HG03571 (cell line): Measurements from ENCODE around the gene S100PBP.

Experiments used
- ATAC-seq: cut with Tn5 transposase; IDR thresholded peaks from one replicate; pipeline ENCODE4 v1.9.1; 2021; ENCODE audit not compliant: unreplicated experiment

The S100PBP gene

DNA sequence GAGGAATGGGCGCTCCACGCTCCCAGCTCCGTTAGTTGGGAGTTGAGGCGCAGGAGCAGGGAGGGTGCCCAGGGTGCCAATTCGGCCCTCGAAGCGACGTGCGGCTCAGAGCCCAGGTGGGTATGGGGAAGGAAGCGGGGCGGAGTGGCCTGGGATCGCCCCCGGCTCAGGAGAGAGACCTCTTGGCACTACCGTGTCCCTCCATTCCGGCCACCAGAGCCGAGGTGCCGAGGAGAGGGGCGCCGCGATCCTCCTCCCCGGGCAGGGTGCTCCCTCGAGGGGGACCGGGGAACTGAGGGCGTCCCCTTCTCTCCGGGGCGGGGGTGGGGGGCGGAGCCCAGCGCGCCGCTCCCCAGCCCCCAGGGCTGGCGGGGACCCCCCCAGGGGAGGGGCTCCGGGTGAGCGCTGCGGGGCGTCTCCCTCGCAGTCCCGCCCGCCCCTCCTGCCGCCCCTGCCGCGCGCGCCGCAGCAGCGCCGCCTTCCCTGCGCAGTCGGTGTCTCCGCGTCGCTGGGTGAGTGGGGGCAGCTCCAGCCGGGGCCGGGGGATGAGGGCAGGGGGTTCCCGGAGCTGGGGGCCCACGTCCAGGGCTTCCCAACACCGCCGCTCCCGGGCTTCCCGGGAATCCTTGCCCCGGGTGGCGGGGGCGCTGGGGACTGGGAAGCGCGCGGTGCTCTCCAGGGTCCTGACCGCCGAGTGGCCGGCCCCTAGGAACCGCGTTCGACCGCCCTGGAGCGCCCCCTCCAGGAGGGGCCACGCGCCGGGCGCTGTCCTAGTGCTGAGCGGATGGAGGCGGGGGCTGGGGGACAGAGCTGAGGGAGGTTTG is 68.8 kb downstream of the S100PBP start, which contains the start of gene HPCA:
TSS of gene HPCA (plus strand) at position 488 of the 824 bp plus-strand sequence. CDS start 2,408 bp downstream, outside the sequence.
- no peak for ATAC-seq

DNA sequence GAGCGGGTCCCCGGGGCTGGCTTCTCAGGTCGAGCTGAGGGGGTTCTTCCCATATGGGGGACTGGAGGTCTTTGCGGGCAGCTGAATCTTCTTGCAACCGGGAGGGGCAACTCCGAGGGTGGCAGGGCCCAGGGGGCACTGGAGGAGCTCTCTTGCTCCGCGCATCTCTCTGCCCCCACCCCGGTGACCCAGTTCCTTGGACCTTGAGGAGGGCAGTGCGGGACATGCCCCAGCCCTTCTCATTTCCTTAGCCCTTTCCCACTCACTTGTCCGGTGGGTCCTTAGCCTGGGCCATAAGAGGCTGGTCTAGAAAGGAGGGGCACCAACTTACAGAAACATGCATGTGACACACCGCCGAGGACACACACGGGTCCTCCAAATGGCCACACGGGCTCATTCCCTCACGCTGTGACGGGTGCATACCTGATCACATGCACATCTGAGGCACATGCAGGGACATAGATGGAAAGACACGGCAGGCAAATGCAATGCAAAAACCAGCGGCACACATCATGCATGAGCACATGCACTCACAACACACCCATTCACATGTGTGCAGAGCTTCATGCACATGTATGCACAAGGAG is 69.5 kb downstream of the S100PBP start:
- ATAC-seq = no peak

DNA sequence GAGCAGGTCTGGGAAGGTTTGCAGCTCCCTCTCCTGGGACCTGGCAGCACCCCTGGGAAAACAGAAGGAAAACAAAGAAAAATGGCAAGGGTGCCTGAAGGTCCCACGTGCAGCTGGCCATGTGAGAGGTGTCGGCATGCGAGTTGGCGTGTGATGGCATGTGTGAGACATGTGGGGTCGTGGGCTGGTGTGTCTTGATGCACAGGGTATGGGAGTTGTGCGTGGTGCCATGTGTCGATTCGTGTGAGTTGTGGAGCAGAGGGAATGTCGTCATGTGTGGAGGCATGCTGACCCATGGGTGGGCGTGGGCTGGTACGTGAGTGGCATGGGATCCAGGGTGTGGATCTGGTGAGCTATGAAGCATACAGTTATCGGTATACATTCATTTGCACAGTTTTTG is 70.2 kb downstream of the S100PBP start:
- ATAC-seq = no peak

DNA sequence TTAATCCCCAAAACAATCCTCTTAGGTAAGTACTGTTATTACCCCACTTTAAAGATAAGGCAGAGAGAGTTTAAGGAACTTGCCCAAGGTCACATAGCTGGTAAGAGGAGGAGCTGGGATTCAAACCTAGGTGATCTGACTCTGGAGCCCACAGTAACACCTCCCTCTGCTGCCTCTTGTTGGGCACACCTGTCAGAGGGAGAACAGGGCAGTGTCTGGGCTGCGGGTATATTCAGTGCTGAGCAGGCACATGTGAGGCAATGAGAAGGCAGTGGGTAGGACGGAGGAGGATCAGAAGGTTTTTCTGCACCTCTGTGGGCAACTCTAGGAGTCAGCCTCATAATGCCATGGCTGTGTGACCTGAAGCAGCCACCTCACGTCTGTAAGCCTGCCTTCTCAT is 70.7 kb downstream of the S100PBP start:
- ATAC-seq = no peak

DNA sequence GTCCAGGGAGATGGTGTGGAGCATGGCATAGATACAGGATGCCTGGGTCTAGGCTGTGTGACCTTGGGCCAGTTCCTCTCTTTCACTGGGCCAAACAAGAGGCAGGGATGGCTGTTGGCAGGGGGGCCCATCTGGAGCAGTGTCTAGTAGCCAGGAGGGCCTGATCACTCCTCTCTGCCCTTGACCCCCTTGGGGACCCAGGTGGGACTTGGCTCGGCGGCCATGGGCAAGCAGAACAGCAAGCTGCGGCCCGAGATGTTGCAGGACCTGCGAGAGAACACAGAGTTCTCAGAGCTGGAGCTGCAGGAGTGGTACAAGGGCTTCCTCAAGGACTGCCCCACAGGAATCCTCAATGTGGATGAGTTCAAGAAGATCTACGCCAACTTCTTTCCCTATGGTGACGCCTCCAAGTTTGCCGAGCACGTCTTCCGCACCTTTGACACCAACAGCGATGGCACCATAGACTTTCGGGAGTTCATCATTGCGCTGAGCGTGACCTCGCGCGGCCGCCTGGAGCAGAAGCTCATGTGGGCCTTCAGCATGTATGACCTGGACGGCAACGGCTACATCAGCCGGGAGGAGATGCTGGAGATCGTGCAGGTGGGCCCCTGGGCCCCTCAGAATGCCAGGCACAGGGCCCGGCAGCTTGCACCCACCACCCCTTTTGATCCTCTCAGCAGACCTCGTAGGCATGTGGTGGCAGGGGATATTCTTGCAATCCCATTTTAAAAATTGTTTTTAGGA is 71.4 kb downstream of the S100PBP start:
- ATAC-seq = no peak

DNA sequence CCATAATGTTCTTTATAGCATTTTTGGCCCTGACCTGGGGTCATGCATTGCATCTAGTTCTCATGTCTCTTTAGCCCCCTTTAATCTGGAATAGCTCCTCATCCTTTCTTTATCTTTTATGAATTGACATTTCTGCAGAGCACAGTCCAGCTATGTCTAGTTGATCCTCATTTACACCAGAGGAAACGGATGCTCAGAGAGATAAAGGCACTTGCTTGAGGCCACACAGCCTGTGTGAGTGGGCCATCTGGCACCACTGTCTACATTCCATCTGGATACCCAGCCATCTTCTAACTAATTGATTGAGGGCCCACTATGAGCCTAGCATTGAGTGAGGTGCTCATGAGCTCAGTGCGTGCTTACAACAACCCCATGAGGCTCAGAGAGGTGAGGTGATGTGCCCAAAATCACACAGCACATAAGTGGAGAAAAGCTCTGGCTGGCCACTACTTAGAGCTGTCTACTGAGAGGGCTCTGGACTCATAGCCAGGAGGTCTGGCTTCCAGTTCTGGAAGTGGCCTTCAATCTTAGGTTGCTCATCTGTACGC is 72.4 kb downstream of the S100PBP start:
- no peak for ATAC-seq

DNA sequence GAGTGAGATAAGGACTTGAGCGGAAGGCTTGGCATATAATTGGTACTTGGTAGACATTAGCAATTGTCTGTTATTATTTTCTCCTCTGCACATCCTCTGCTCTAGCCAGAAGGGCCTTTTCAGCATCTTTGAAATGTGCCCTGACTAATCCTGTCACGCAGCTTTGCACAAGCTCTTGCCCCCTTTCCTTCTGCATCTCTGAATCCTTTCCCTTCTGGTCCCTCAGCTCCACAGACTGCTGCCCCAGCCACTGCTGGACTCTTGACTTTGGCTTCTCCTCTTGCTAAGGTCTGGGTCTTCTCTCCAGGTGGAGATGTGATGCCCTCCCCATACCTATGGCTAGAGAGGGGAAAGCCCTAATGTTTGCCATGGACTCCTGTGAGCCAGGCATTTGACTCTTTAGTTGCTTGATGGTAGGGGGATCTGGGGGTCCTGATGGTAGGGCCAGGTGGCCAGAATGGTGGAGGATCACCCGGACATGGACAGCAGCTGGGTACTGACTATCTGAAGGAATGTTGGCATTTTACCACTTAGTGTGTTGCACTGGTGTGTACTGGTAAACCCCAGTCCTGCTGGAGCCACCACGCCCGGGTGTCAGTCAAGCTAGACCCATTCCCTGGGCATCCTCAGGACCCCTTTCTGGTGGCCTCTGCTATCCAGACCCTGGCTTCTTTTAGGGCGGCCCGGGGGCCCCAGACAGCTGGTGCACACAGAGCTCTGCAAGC is 73.2 kb downstream of the S100PBP start:
- no peak for ATAC-seq

DNA sequence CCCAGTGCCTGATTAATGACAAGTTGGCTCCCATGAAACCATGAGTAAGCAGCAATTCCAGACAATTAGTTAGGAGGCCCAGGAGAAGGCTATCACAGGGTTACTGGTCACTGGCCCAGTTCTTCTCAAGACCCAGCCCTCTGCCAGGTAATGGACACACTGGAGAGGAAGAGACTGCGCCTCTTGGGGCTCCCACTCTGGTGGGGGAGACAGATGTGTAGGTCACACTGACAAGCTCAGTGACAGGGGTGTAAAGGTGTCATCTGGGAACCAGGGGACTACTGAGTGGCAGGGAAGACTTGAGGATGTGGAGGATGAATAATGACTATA is 73.8 kb downstream of the S100PBP start:
- ATAC-seq = no peak

DNA sequence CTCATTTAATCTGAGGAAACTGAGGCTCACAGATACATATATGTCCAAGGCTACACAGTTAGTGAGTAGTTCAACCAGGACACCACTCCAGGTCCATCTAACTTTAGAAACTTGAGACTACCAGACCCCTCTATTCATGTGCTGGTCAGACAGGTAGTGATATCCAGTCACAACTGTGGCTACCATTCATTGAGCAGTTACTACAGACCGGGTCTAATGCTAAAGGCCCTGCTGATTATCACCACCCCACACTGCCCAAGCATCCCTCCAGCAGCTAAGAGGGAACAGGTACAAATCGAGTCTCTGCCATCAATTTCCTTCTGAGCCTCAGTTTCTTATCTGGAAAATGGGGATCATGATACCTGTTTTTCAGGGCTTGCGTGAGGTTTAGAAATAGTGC is 74.2 kb downstream of the S100PBP start:
- ATAC-seq = no peak

DNA sequence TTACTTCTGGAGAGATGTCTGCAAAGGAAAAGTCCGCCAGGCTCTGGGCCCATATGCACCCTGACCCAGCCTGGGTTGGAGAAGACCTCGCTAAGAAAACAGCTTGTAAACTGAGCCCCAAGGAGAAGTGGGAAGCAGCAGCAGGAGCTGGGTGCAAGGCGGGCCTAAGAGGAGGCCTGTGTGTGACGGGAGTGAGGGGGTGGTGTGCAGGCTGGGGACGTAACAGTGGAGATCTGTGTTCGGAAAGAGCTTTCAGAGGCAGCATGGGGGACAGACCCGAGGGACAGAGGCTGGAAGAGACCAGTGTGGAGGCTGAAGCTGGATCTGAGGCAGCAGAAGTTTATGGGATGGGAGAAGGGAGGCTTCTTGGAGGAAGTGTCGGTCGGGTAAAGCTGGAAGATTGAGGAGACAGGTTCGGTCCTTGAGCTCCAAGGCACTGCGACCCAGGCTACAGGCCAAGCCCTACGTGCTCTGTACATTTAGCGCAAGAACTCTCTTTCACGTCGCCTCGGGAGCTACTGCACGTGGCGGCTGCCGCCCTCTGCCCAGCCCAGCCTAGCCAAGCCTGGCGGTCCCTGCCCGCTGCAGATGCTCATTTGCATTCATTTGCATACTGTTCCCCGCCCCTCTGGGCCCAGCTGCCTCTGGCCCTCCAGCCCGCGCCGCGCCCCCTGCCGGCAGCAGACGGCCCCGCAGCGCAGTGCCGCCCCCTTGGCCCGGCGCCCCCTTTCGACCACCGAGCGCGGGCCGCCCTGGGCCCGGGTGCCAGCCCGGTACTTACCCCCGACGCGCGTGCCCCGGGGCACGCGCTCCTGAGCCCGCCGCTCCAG is 75.1 kb downstream of the S100PBP start:
- ATAC-seq = no peak

DNA sequence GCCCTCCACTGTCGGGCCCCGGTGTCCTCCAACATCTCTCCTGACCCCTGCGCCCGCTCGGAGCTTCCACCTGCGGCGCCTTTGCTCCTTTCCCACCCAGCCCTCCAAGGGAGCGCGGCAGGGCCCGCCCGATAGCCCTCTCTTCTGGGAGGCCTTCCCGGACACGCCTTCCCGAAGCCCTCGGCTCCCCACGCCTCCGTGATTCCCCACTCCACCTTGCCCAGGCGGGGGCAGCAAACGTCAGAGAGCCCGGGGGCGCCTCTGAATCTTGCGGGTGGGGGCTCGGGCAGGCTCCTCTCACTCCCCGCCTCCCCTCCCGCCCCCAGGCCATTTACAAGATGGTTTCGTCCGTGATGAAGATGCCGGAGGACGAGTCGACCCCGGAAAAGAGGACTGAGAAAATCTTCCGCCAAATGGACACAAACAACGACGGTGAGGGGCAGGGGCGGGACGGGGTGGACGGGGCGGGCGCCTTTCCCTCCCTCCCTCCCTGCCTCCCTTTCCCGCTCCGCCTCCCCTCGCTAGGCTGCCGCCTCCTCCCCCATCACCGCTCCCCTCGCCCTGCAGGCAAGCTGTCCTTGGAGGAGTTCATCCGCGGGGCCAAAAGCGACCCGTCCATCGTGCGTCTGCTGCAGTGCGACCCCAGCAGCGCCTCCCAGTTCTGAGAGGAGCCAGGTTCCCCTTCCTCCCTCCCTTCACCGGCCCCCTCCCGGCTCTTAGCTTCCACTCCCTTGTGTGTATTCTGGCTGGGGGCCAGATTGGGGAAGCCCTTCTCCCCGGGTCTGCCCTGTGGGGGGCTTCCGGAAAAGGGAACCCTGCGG is 76.0 kb downstream of the S100PBP start:
- ATAC-seq = no peak

DNA sequence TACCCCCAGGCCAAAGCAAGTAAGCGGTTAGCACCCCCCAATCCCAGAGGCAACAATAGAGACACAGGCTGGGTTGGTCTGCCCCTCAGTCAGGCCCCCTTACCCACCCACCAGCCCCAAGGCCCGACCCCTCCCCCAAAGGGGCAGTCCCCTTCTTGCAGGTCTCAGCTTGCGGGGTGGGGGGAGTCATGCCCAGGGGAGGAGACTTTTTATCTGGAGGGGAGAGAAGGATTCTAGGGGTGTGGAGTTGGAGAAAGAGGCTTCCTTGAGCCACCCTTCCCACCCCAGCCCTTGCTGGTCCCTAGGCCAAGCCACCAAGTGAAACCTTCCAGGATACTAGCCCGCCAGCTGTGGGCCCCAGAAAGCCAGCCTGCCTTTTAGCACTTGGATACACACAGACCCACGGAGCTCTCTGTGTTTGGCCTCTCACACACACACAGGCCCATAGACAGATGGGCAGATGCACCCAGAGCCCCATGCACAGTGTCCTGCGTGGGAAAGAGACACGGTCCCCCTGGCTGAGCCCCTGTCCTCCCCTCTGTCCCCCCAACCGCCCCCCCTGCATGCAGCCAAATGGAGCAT is 76.7 kb downstream of the S100PBP start:
- ATAC-seq = no peak

DNA sequence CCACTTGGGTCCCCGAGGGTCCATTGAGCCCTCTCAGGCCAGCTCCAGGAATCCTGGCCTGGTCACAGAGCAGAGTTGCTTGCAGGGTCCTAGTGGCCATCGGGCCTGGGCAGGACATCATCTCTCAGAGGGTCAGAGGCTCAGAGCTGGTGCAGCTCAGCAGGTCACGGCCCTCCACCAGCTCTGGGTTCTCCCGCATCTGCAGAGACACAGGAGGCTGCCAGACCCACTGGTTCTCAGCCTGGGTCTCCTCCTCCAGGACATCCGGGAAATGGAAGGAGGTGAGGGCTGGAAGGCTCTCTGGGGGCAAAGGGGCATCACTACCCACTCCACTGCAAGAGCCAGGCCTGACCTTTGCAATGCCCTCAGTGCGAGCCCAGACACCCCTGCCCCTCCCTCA is 77.2 kb downstream of the S100PBP start:
- ATAC-seq = no peak

DNA sequence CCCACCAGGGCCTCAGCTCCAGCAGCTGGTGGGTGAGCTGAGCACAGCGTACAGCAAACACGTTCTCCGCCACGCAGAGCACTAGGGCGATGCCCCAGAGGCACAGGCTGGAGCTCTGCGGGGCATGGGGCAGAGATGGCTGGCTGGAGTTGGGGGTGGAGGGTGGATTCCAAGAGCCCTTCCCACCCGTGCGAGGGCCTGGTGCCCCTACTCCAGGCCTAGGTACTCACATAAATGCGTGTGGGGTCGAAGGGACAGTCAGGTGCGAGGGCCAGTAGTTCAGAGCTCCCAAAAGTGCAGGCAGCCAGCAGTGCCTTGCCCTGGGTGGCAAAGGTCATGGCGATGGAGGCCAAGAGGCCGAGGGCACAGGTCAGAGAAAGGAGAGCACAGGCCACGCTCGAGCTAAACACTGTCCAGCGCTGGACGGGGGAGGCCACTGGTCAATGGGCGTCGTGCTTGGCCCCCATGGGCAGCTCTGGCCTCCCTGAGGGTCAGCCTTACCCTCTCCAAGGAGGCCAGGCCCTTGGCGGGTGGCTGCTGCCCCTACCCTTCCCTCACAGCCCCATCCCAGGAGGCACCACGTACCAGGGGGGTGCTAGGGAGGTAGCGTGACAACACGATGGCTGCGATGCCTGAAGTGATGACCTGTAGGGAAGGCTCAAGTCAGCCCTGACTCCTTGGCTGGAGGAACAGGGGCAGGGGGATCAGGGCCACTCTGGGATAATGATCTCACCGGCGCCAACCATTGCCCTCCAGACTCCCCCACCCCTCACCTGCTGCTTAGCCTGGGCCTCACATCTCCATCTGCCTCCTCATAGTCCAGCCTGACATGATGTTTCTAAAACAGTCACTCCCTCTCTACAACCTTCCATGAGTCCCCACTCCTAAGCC is 78.1 kb downstream of the S100PBP start:
- no peak for ATAC-seq

DNA sequence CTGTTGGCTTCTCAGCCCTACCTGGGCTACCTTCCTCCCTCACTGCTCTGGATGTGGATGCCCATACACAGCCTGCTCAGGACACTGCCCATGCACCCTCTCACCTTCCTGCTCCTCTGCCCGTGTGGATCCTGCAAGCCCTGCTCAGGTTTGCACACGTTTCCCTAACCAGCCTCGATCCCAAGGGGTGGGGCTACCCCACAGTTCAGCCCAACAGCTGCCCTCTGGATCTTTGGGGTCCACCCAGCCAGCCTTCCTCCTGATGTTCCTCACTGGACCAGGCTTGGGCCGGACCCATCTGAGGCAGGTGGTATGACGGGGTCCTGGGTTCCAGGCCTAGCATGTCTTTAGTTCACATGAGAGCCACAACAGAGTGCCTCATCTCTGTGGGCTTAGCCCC is 79.0 kb downstream of the S100PBP start:
- ATAC-seq = no peak

DNA sequence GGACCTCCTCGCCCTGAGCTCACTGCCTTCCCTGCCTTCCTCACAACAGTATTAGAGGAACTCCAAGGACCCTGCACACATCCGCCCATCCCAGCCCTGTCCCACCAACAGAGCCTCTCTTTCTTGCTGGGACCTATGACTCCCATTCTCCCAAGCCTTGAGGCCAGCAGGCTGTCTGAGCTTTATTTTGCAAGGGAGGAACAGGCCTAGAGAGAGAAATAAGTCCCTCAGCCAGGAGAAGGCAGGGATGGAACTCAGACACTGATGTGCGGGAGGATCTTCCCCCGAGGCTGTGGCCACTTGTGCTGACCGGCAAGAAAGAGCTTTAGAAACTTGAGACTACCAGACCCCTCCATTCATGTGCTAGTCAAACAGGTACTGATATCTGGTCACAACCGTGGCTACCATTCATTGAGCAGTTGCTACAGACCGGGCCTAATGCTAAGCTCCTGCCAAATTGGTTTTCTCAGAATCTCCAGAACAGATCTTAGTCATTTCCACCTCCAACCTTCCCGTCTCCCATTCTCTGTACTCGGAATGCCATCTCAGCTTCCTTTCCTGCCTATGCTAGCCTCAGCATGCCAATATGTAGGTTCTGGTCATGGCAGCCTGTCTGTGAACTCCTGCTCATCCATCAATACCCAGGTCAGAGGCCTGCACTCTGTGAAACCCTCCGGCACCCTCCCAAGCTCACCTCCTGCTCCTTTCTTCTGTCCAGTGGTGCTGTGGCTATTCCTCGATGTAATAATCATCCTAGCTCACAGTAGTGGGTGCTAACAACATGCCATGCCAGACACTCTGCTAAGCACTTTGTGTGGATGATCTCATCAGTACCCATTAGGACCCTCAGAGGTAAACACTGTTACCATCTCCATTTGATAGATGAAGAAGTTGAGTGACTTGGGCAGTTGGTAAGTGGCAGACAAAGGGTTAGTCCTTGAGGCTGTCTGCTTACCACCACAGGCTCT is 79.9 kb downstream of the S100PBP start:
- no peak for ATAC-seq

DNA sequence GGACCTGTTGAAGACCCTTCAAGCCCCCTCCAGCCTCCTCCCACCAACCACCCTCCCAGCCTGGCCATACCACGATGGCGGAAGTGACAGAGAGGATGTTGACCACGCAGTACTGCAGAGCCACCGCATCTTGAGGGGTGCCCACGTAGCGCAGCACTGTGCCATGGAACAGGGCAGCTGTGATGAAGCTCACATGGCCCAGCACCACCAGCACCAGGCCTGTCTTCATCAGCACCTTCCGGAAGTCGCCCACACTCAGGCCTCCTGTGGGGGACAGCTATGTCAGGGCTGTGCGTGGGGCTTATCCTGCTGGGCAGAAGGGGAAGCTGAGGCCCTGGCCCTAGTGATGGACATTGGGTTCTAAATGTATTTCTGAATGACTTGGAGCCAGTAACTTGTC is 80.6 kb downstream of the S100PBP start:
- ATAC-seq = no peak
